Measurements from ENCODE around the gene PACRG.

PACRG gene

GRCh38 chr6:163127587-163127986 lies 399.8 kb downstream of the PACRG start:
- no peak for DNase-seq (ENCODE audit: low read depth in 1 of 2, low spot score in 1 of 2)

- no peak for DNase-seq (ENCODE audit: low read depth in 1 of 2, low spot score in 1 of 2)
Measured at GRCh38 chr6:163128324-163128723, 400.6 kb downstream of the PACRG start.

DNA sequence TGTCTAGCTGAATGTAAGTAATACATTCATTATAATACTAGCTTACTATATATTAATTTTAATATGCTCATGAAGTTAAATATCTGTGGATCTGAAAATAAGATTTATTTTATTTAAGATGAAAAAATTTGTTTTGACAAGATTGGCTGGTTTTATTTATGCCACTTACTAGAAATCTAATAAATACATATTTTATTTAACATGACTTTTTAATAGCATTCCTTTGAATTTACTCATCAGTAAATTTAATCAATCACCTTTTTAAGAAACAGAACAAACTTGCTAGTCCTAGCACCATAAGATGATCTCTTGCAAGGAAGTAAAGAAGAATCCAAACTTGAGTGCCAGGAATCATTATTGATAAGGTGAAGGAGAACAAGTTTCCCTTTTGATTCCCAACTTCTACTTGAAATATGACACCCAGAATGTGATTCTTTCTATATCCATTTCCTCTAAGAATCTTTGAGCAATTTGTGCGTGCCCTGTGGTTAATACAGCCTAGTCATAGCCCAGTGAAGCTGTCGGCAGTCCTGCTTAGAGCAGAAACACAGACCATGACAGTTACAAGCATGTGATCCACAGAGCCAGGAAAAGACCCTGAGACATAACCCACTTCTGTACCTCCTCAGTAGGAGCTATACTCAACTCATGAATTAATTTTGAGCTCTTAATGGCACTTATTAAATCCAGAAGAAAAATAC lies 404.4 kb downstream of the PACRG start:
- no peak for DNase-seq (ENCODE audit: low read depth in 1 of 2, low spot score in 1 of 2)

GRCh38 chr6:163133017-163133416 lies 405.2 kb downstream of the PACRG start:
- DNase-seq (ENCODE audit: low read depth in 1 of 2, low spot score in 1 of 2) = no peak

DNA sequence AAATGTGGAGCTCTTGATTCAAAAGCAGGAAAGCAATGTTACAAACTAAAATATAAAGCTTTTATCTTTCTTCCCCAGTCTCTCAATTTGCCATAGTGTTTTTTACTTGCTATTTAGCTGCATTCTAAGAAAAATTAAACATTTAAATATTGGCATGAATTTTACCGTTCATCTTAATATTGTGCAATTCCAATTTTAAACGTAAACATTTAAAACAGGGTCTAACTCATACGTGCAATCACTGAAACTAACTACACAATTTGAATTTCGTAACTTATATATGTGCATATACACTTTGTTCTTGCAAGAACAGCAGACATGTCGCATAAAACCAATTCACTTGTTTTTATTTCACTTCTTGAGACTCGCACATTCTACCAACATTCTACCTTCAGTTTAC lies 405.9 kb downstream of the PACRG start:
- DNase-seq (ENCODE audit: low read depth in 1 of 2, low spot score in 1 of 2) = no peak

DNA sequence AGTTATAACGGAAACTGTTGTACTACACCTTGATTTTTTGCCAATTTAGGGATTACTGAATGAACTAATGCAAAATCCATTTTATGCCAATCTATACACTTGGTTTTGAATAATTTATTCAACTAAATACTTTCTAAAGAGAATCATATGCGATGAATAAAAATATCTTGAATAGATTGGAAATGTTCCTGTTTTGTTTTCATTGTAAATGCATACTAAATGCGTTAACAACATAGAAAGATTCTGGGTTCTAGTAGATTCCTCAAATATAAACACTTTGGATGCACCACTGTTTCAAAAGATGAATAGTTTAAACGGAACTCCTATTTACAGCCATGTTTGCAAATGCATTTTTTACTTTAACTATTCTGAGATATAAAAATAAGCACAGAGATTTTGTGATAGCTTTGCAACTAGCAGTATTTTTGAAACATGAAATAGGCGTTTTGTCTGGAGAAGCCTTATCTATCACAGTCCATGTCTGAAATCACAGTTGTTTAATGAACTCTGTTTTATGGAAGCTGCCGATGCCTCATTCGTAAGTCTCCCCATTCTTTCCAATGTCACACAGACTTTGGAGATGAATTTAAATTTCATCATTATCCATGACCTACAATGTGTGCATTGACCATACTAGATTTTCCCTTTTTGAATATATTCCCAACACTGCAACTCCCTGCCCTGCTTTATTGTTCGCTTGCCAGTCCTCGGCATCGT lies 409.1 kb downstream of the PACRG start:
- DNase-seq (ENCODE audit: low read depth in 1 of 2, low spot score in 1 of 2) = no peak

DNA sequence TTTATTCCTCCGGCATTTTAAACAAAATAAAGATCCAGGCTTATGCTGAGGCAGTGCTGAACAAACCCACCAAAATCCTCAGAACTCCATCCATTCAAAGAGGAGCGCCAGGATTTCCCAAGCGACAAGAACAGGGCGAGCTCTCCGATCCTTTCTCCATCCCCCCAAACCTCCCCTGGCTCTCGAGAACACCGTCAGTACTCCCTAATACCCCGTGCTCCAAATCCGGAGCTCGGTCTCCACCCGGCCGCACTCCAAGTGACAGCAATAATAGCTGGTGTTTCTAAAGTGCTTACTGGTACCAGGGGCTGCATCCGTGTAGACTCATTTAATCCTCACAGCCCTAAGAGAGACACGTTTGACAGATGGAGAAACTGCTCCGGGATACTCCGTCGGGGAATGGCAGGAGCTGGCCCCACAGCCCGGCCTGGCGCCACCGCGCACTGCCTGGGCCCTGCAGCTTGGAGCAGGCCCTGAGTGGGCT lies 409.7 kb downstream of the PACRG start:
- DNase-seq (ENCODE audit: low read depth in 1 of 2, low spot score in 1 of 2) = no peak

DNA sequence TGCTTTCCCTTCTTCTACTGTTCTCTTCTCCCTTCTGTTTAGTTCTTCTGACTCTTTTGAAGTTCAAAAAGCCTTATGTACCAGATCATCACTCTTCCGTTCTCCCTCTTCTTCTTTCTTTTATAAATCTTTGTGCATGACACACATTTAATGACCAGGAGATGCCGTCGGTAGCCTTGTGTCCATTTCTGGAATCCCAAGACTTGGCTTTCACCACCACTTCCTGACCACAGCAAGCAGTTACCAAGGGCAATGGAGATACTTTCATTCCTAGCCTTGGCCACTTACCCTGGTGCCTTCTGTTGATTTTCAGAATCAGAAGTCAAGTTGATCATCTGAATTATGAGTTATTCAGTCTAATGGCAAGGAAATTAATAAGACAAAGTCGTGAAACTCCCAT lies 418.3 kb downstream of the PACRG start:
- DNase-seq (ENCODE audit: low read depth in 1 of 2, low spot score in 1 of 2) = no peak

DNA sequence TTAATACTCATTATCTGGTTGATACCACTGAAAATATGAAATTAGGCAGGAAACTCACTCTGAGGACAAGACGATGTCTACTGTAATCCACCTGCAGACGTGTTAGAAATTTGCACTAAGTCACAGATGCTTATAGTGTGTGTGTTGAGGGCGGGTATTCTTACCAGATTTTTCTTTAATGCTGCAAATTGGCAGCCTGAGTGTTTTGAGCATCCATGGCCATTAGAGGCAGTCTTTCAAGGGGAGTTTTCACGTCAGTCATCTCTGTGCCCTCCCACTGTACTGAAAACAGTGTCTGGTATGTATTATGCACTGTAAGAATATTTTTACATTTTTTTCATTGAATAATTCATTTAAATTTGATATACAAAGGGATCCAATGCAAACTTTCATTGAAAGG lies 420.2 kb downstream of the PACRG start:
- DNase-seq (ENCODE audit: low read depth in 1 of 2, low spot score in 1 of 2) = no peak

DNA sequence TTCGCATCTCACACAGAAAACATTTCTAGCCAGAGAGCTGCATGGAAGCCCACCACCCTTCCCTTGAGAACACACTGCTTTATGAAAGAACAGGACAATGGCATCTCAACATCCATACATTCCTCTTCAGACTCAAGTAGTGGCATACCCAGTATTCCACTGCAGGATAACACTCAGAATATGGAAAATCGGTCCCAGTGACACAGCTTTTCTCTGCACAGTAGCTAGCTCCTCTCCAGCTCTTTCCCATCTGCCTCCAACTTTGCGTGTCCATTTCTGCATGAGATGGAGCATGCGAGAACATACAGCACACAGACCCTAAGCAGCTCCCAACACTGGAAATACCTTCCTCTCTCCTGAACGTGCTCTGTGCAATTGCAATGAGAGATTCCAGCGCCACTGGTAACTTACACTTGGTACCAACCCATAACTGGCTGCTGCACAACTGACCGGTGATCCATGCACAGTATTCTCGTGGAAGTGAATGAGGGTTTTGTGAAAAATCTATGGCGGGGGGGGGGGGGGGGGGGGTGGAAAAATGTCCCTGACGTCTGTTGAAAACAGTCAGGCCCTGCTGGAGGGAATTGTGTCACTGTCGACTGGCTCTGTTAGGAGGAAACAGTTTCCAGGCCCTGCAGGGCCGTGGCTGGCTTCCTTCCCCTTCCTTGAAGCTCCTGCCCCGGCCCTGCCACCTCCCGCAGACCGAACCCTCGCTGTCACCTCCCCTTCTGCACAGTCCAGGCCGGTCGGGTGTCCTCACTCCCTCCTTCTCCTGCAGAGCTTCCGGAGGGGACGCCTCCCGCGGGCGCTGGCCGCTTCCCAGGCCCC lies 420.9 kb downstream of the PACRG start:
- no peak for DNase-seq (ENCODE audit: low read depth in 1 of 2, low spot score in 1 of 2)

GRCh38 chr6:163149279-163149848 lies 421.6 kb downstream of the PACRG start:
- no peak for DNase-seq (ENCODE audit: low read depth in 1 of 2, low spot score in 1 of 2)

- DNase-seq (ENCODE audit: low read depth in 1 of 2, low spot score in 1 of 2) = no peak
Measured at GRCh38 chr6:163151212-163151611, 423.4 kb downstream of the PACRG start.

GRCh38 chr6:163152701-163153100 lies 424.9 kb downstream of the PACRG start:
- no peak for DNase-seq (ENCODE audit: low read depth in 1 of 2, low spot score in 1 of 2)

GRCh38 chr6:163159110-163159509 lies 431.3 kb downstream of the PACRG start:
- no peak for DNase-seq (ENCODE audit: low read depth in 1 of 2, low spot score in 1 of 2)

- no peak for DNase-seq (ENCODE audit: low read depth in 1 of 2, low spot score in 1 of 2)
Measured at GRCh38 chr6:163159689-163160088, 431.9 kb downstream of the PACRG start.

GRCh38 chr6:163162007-163162873 lies 434.5 kb downstream of the PACRG start:
- no peak for DNase-seq (ENCODE audit: low read depth in 1 of 2, low spot score in 1 of 2)

DNA sequence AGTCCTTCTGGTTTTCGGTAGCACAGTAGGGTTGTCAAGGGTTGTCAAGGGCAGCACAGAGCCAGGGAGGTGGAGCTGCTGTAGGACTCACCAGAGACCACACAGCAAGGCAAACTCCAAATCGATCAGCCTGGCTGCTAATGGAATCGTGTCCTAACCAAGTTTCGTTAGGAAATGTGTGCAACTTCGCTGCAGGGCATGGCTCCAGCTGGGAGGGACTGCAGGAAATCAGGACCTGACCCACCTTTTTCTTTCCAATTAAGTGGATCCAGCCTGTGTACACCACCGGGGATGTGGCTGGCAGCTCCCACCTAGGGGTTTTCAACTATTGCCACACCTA lies 435.1 kb downstream of the PACRG start:
- DNase-seq (ENCODE audit: low read depth in 1 of 2, low spot score in 1 of 2) = no peak

- DNase-seq (ENCODE audit: low read depth in 1 of 2, low spot score in 1 of 2) = no peak
Measured at GRCh38 chr6:163164175-163164900, 436.6 kb downstream of the PACRG start.

DNA sequence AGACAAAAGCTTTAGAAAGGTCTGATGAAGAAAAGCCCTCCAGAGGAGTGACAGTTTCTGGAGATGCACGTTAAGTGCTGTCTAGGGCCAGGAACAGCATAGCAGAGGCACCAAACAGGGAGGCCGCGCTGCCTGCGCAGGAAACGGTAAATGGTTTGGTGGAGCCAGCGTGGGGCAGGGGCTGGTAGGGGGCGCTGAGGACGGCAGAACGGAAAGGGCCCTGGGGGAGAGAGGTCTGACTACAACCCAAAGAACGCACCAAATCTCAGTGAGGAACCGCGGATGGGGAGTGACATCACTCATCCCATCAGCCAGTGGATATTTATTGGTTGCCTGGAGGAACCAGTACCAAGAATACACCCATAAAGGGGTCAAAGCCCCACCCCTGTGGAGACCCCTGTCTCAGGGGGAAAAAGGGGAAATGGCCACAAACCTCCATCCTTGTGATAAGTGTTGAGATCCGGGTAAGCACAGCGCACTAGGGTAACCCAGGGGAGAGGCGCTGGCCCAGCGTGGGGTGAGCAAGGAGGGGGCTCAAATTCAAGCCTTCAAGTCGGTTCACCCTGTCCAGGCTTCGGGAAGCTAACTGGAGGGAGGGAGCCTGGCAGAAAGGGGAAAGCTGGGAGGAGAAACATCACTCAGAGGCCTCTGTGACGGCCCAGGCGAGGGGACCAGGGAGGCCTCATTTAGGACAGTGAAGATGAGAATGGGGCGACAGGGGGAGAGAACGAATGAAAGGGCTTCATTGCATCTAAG lies 437.6 kb downstream of the PACRG start:
- DNase-seq (ENCODE audit: low read depth in 1 of 2, low spot score in 1 of 2) = no peak
